Subcutaneous preadipocyte (primary cell): ENCODE measurements around the gene KCNQ1. TPM values are rescaled to one million over a fixed set of nuclear protein-coding genes. Genes with fewer than 3 reads are reported as not detected.

Source experiments
- small RNA-seq: library from RNA; depleted of rRNA; stranded (forward); fragments of <200 nt; gene quantifications from one replicate; pipeline ENCODE3, GENCODE V24; 2012
- total RNA-seq: library from RNA; depleted of rRNA; stranded (reverse); fragments of >200 nt; gene quantifications from 2 replicates; pipeline ENCODE4 v1.2.3, GENCODE V29; 2012

KCNQ1 gene, protein sequence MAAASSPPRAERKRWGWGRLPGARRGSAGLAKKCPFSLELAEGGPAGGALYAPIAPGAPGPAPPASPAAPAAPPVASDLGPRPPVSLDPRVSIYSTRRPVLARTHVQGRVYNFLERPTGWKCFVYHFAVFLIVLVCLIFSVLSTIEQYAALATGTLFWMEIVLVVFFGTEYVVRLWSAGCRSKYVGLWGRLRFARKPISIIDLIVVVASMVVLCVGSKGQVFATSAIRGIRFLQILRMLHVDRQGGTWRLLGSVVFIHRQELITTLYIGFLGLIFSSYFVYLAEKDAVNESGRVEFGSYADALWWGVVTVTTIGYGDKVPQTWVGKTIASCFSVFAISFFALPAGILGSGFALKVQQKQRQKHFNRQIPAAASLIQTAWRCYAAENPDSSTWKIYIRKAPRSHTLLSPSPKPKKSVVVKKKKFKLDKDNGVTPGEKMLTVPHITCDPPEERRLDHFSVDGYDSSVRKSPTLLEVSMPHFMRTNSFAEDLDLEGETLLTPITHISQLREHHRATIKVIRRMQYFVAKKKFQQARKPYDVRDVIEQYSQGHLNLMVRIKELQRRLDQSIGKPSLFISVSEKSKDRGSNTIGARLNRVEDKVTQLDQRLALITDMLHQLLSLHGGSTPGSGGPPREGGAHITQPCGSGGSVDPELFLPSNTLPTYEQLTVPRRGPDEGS
- total RNA-seq: not detected in 2 replicates

DNA sequence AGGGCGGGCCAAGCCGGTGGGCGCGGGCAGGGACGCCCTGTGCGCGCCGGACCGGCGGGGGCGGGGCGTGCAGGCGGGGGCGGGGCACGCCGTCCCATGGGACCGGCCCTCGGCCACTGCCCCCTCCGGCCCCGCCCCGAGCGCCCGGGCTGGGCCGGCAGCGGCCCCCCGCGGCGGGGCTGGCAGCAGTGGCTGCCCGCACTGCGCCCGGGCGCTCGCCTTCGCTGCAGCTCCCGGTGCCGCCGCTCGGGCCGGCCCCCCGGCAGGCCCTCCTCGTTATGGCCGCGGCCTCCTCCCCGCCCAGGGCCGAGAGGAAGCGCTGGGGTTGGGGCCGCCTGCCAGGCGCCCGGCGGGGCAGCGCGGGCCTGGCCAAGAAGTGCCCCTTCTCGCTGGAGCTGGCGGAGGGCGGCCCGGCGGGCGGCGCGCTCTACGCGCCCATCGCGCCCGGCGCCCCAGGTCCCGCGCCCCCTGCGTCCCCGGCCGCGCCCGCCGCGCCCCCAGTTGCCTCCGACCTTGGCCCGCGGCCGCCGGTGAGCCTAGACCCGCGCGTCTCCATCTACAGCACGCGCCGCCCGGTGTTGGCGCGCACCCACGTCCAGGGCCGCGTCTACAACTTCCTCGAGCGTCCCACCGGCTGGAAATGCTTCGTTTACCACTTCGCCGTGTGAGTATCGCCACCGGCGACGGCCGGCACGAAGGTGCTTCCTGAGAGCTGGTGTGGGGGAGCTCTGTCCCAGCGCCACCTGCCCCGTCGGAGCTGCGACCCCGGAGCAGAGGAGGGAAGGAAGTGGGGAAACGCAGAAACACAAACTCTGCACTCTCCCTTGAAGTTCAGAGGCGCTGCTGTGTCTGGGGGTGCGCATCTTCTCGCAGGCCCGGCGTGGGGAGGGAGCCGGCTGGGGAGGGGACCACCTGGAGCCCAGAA, at the start of gene KCNQ1:
TSS of gene KCNQ1 (plus strand) at position 188 of the 925 bp plus-strand sequence. CDS start at position 279, 91 bp downstream.

GRCh38 chr11:2400069-2400761, 44.6 kb upstream of the KCNQ1 start, which contains the start of gene TSSC4:
Gene TSSC4, plus strand, starts transcription at chr11:2400750. Its CDS starts 1,884 bp downstream, at chr11:2402634.

DNA sequence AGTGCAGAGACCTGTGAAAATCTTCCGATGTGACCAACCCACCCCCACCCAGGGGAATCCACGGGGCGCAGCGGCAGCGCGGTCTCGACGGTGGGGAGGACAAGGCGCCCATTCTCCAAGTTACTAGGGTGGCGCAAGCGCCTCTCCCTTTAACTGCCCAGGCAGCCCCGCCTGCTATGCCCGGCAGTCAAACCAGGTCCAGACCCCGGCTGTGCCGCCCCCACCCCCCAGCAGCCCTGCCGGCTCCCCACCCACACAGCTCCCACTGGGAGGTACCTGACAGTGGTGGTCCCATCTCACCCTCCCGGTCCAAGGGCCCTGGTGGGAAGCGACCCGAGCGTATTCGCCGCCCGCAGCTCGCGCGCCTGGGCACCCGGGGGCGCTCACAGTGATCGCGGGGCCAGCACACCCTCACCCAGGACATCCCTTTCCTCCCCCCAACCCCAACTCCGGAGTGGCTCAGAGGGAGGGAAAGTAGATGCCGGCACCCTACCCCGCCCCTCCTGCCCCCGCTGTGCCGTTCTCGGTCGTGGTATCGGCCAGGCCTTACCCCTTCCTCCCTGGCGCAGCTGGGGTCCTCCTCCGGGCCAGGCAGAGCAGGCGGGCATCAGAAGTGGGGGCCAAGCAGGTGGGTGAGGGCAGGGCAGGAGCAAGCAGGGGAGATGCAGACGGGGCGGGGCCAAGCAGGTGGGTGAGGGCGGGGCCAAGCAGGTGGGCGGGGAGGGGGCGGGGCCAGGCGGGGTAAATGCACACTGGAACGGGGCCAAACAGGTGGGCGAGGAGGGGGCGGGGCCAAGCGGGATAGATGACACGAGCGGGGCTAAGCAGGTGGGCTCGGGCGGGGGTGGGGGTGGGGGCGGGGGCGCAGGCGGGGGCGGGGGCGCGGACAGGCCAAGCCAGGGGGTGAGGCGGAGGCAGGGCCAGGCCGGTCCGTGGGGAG, 657 bp upstream of the KCNQ1 start, which contains the start of gene TRPM5:
TSS of gene TRPM5 (minus strand) at position 634 of the 940 bp plus-strand sequence. CDS start 21,478 bp downstream, outside the sequence.

DNA sequence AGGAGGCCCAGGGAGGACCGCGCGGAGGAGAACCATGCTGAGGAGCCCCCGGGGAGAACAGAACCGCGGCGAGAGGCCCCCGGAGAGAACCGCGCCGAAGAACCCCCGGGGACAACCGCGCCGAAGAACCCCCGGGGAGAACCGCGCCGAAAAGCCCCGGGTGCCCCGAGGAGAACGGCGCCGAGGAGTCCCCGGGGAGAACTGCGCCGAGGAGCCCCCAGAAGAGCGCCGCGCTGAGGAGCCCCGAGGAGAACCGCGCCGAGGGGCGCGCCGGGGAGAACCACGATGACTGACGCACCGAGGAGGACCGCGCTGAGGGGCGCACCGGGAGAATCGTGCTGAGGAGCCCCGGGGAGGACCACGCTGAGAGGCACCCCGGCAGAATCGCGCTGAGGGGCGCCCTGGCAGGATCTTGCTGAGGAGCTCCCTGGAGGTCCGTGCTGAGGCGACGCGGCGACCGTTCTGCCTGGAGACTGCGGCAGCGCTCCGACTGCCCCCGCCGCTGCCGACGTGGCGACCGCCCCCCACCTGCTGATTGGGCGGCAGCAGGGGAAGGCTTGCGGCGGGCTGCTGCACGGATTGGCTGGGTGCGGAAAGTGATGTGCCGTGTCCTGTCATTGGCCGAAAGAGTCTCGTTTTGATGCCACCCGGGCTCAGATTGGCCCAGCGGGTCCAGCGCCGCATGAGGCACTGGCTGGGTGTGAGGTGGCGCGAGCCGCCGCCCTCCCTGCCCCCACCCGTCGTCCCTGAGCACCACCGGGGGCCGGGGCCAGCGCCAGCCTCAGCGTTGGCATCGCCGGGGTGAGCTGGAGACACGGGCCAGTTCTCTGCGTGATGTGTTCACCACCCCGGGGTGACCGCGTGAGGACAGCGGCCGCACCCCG, 255.0 kb downstream of the KCNQ1 start, which contains the start of gene KCNQ1OT1:
TSS of gene KCNQ1OT1 (minus strand) at position 464 of the 884 bp plus-strand sequence.

GRCh38 chr11:2885678-2886081, 440.9 kb downstream of the KCNQ1 start, which contains the start of gene CDKN1C:
Gene CDKN1C, minus strand, starts transcription at chr11:2885775. Its CDS starts 319 bp downstream, at chr11:2885456.

Small RNA genes within 50 kb of the gene (small RNA-seq; reads per million reads assigned to genes)
- gene AC013791.1 (not detected), gene COX6CP18 (not detected), gene RF01947 (not detected), gene RF01948 (not detected), gene RF01950 (not detected)

Other genes starting within 250 kb of the KCNQ1 start
- not detected in 2 replicates for gene ASCL2, start 174.4 kb upstream of the KCNQ1 start, total RNA-seq
- gene C11orf21, start 143.1 kb upstream of the KCNQ1 start, total RNA-seq: not detected in 2 replicates
- under 0.01 and 0.37 TPM in 2 replicates for gene TSPAN32, start 143.0 kb upstream of the KCNQ1 start, total RNA-seq
- gene CD81, start 67.7 kb upstream of the KCNQ1 start, total RNA-seq: 251 and 263 TPM in 2 replicates
- 46.3 and 48.7 TPM in 2 replicates for gene TSSC4, start 44.3 kb upstream of the KCNQ1 start, total RNA-seq
- not detected in 2 replicates for gene TRPM5, start 494 bp upstream of the KCNQ1 start, total RNA-seq